H1 (cell line): ENCODE data around the gene CCBE1. TPM values are rescaled to one million over a fixed set of nuclear protein-coding genes. Genes with fewer than 3 reads are reported as not detected.
A peak's percentile ranks its signal among the peaks of the same experiment; 100 is the strongest.

Experiments used
- CTCF ChIA-PET: fragments of 300-600 bp; sonication (Branson Sonifier 250); formaldehyde crosslinking; loops from one replicate; lab custom pipeline; 2021; ENCODE audit not compliant: partially characterized antibody; lab: Charles Lee
- POLR2A ChIA-PET: fragments of 300-600 bp; sonication (Branson Sonifier 250); formaldehyde crosslinking; loops from one replicate; lab custom pipeline; 2021; ENCODE audit warnings: inconsistent platforms; ENCODE audit not compliant: partially characterized antibody; lab: Charles Lee
- DNase-seq, 2 experiments: peaks; one replicate each; pipeline versions ENCODE4 v3.0.0 to v3.0.0-alpha.2; 2010 to 2022; ENCODE audit warnings: low spot score in 2 of 2, low read depth in 1 of 2, mixed read lengths in 1 of 2
- FAIRE-seq: peaks from 2 replicates; lab custom pipeline; 2011; peaks lifted over from hg19 to GRCh38; lab: Jason Lieb, UNC
- H2AFZ ChIP-seq: 2 replicates; pipeline ENCODE4 v1.8.1; 2012; ENCODE audit warnings: low read length, inconsistent platforms
- H2AK5ac ChIP-seq: 2 replicates; pipeline ENCODE4 v1.6.1; 2013; ENCODE audit warnings: low read depth, low read length
- H2BK120ac ChIP-seq: replicated peaks from 2 replicates; pipeline ENCODE3; 2013; ENCODE audit warnings: low read depth, low read length, inconsistent platforms
- H2BK12ac ChIP-seq: 2 replicates; pipeline ENCODE4 v1.6.1; 2013; ENCODE audit warnings: low read depth, low read length
- H2BK15ac ChIP-seq: 2 replicates; pipeline ENCODE4 v1.6.1; 2013; ENCODE audit warnings: low read length
- H2BK20ac ChIP-seq: 2 replicates; pipeline ENCODE4 v1.6.1; 2013; ENCODE audit warnings: low read length
- H2BK5ac ChIP-seq: 2 replicates; pipeline ENCODE4 v1.6.1; 2013; ENCODE audit warnings: low read depth, low read length
- H3K14ac ChIP-seq: 2 replicates; pipeline ENCODE4 v1.6.1; 2013; ENCODE audit warnings: inconsistent platforms; ENCODE audit not compliant: insufficient read length
- H3K18ac ChIP-seq: 2 replicates; pipeline ENCODE4 v1.6.1; 2013; ENCODE audit warnings: low read length; ENCODE audit errors: extremely low read depth
- H3K23ac ChIP-seq: 2 replicates; pipeline ENCODE4 v1.6.1; 2013; ENCODE audit warnings: inconsistent platforms; ENCODE audit not compliant: insufficient read length
- H3K23me2 ChIP-seq: 2 replicates; pipeline ENCODE4 v1.6.1; 2013; ENCODE audit warnings: low read depth, low read length
- H3K27ac ChIP-seq: 2 replicates; pipeline ENCODE4 v1.6.1; 2011; ENCODE audit warnings: low read depth, low read length, inconsistent platforms
- H3K27me3 ChIP-seq, 4 experiments: replicated peaks in 1 of 4; 1 replicate in 1 of 4; 2 replicates in 3 of 4; pipeline versions ENCODE4 v1.6.1 to v1.8.1; 2011 to 2013; ENCODE audit warnings: low read length in 3 of 4, mild to moderate bottlenecking in 3 of 4, inconsistent platforms in 2 of 4, mixed read lengths in 2 of 4, moderate library complexity in 1 of 4; ENCODE audit not compliant: control insufficient read depth in 3 of 4, insufficient read depth in 3 of 4; ENCODE audit errors: extremely low read depth in 1 of 4
- H3K36me3 ChIP-seq, 4 experiments: 2 replicates each; pipeline versions ENCODE4 v1.6.1 to v1.8.1; 2011 to 2013; ENCODE audit warnings: mild to moderate bottlenecking in 4 of 4, low read length in 3 of 4, moderate library complexity in 2 of 4, control low read depth in 1 of 4, inconsistent platforms in 1 of 4; ENCODE audit not compliant: insufficient read depth in 4 of 4, control insufficient read depth in 2 of 4
- H3K4ac ChIP-seq: replicated peaks from 2 replicates; pipeline ENCODE3; 2013; ENCODE audit warnings: low read length, low read depth, mixed read lengths, inconsistent platforms; ENCODE audit not compliant: insufficient read length
- H3K4me1 ChIP-seq, 4 experiments: replicated peaks in 1 of 4; 1 replicate in 1 of 4; 2 replicates in 3 of 4; pipeline versions ENCODE4 v1.6.1 to v1.8.1; 2011 to 2013; ENCODE audit warnings: low read length in 3 of 4, inconsistent platforms in 2 of 4, mixed read lengths in 1 of 4; ENCODE audit not compliant: insufficient read depth in 4 of 4, control insufficient read depth in 3 of 4
- H3K4me2 ChIP-seq, 2 experiments: 2 replicates each; pipeline versions ENCODE4 v1.6.1 to v1.8.1; 2011 to 2013; ENCODE audit warnings: low read depth in 2 of 2, low read length in 2 of 2, control low read depth in 1 of 2, inconsistent platforms in 1 of 2, mild to moderate bottlenecking in 1 of 2; ENCODE audit not compliant: insufficient read depth in 1 of 2
- H3K4me3 ChIP-seq, 4 experiments: fragments of 200-600, 300-600 bp in 1 of 4; sonication (generic), shearing (Covaris generic), sonication (Bioruptor Twin) in 1 of 4; 2 replicates each; pipeline versions ENCODE4 v1.5.1 to v1.8.1; 2011 to 2016; ENCODE audit warnings: low read length in 4 of 4, low read depth in 3 of 4, control low read depth in 2 of 4, inconsistent platforms in 2 of 4, mild to moderate bottlenecking in 2 of 4, mixed read lengths in 1 of 4, moderate library complexity in 1 of 4; ENCODE audit not compliant: insufficient read depth in 2 of 4; ENCODE audit errors: extremely low read depth in 1 of 4
- H3K56ac ChIP-seq: replicated peaks from 2 replicates; pipeline ENCODE3; 2013; ENCODE audit warnings: low read depth, mild to moderate bottlenecking, mixed read lengths, low read length, inconsistent platforms; ENCODE audit not compliant: insufficient read length
- H3K79me1 ChIP-seq: 2 replicates; pipeline ENCODE4 v1.6.1; 2013; ENCODE audit warnings: low read depth, low read length, control low read depth
- H3K79me2 ChIP-seq, 2 experiments: 2 replicates each; pipeline versions ENCODE4 v1.6.1 to v1.8.1; 2012 to 2013; ENCODE audit warnings: low read length in 2 of 2, mild to moderate bottlenecking in 2 of 2, inconsistent platforms in 1 of 2; ENCODE audit not compliant: insufficient read depth in 2 of 2, control insufficient read depth in 1 of 2
- H3K9ac ChIP-seq, 4 experiments: replicated peaks in 1 of 4; 1 replicate in 1 of 4; 2 replicates in 3 of 4; pipeline versions ENCODE4 v1.6.1 to v1.8.1; 2011 to 2013; ENCODE audit warnings: low read depth in 3 of 4, low read length in 3 of 4, control low read depth in 2 of 4, mild to moderate bottlenecking in 2 of 4, moderate library complexity in 2 of 4, inconsistent platforms in 1 of 4; ENCODE audit errors: extremely low read depth in 1 of 4
- H3K9me3 ChIP-seq, 2 experiments: 2 replicates each; pipeline versions ENCODE4 v1.6.1 to v1.8.1; 2012 to 2013; ENCODE audit warnings: mild to moderate bottlenecking in 2 of 2, moderate library complexity in 2 of 2, control low read depth in 1 of 2, inconsistent platforms in 1 of 2, low read depth in 1 of 2, low read length in 1 of 2, mixed read lengths in 1 of 2; ENCODE audit not compliant: insufficient read depth in 2 of 2
- H4K20me1 ChIP-seq, 2 experiments: replicated peaks in 1 of 2; 2 replicates each; pipeline versions ENCODE3 to v1.8.1; 2011 to 2013; ENCODE audit warnings: inconsistent platforms in 2 of 2, low read length in 2 of 2, mild to moderate bottlenecking in 1 of 2; ENCODE audit not compliant: insufficient read depth in 2 of 2, control insufficient read depth in 1 of 2
- H4K5ac ChIP-seq: 2 replicates; pipeline ENCODE4 v1.6.1; 2013; ENCODE audit warnings: low read length, low read depth, mixed read lengths, inconsistent platforms; ENCODE audit not compliant: insufficient read length
- H4K8ac ChIP-seq: 2 replicates; pipeline ENCODE4 v1.8.0; 2013; ENCODE audit warnings: mild to moderate bottlenecking, moderate library complexity, low read length, inconsistent platforms; ENCODE audit not compliant: insufficient read depth; ENCODE audit errors: extremely low read depth
- H4K91ac ChIP-seq: replicated peaks from 2 replicates; pipeline ENCODE3; 2013; ENCODE audit warnings: low read length, mixed read lengths, inconsistent platforms; ENCODE audit not compliant: insufficient read length
- ASH2L ChIP-seq: fragments of 200-600, 300-600 bp; sonication (generic); IDR thresholded peaks from one replicate; pipeline ENCODE4 v1.7.1; 2017; ENCODE audit warnings: low read length
- WGBS, 2 experiments: shearing (Covaris generic) in 1 of 2; methylation state at CpG; one replicate each; pipeline versions ENCODE4 v1.1.6 to v1.1.7; 2013 to 2015; ENCODE audit warnings: low lambda C conversion rate in 2 of 2, mixed read lengths in 2 of 2, inconsistent platforms in 1 of 2, low coverage in 1 of 2, missing lambda C conversion rate in 1 of 2; ENCODE audit not compliant: insufficient replicate concordance in 2 of 2, insufficient coverage in 1 of 2, insufficient read length in 1 of 2; ENCODE audit errors: extremely low coverage in 1 of 2, missing lambda C conversion rate in 1 of 2; 5-methylcytosine and 5-hydroxymethylcytosine counted together
- polyA plus RNA-seq, 7 experiments: library from polyadenylated mRNA; depleted of rRNA in 3 of 7; stranded (reverse) in 5 of 7; unstranded in 2 of 7; fragments of >200 nt in 5 of 7; fragments of 200-250 nt in 2 of 7; gene quantifications; 1 replicate in 5 of 7; 2 replicates in 1 of 7; 4 replicates in 1 of 7; pipeline versions ENCODE4 v1.2.1 to v1.2.3, GENCODE V29; 2011 to 2013; ENCODE audit warnings: missing spikeins in 2 of 7, mixed read lengths in 2 of 7
- total RNA-seq: library from RNA; stranded (reverse); fragmentation: NEBNext Ultra II Directional; extraction: Animal tissue kit (Norgen Biotek cat#: 25700); gene quantifications from 2 replicates; pipeline ENCODE4 v1.2.1, GENCODE V29; 2021
- TF ChIP-seq, protein P1 (sequence below): IDR thresholded peaks from 2 replicates; pipeline ENCODE4 v1.6.1; 2012; ENCODE audit warnings: inconsistent platforms

The CCBE1 gene
- total and polyA plus RNA-seq, 2 of the 8 experiments (the other 6 are each of a cell fraction or from before 2014, with no cell fraction given), result 2.1 to 2.6 TPM

DNA sequence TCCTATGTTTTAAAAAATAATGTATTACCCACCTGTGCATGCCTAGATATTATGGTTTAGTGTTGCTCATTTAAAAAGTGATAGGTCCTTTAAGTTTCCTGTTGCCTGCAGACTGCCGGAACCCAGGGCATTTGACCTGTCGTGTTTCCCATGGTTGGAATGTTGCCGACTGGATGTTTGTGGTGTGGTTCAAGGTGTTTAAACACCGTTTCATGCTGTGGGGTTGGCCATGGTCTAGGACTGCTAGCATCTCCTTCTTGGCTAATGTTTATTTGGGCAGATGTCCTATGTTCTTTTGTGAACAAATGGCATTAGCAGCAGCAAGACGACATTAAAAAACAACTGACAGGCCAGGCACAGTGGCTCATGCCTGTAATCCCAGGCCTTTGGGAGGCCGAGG lies 245.3 kb downstream of the CCBE1 start:
- no peak for FAIRE-seq
- Histone ChIP-seq H3K23me2 (no peaks in the 10 kb centered on the region), H3K4ac (no peak overlapping the region), H3K79me2 (no peaks in the 10 kb centered on the region), H3K36me3 (no peaks in the 10 kb centered on the region), H4K91ac (no peak overlapping the region), H2BK20ac (no peak overlapping the region), H3K27ac (no peak overlapping the region), H3K14ac (no peak overlapping the region), H4K8ac (peak overlapping the region; percentile 22; the same call in 1 of the 2 replicates), H4K20me1 (no peaks in the 10 kb centered on the region), H3K4me3 (no peak overlapping the region), H2BK12ac (no peak overlapping the region), H2AFZ (no peak overlapping the region), H3K9me3 (no peaks in the 10 kb centered on the region), H2BK120ac (no peak overlapping the region), H3K4me2 (no peak overlapping the region), H3K9ac (no peak overlapping the region), H3K79me1 (no peaks in the 10 kb centered on the region), H3K18ac (no peak overlapping the region), H3K27me3 (no peaks in the 10 kb centered on the region), H3K23ac (no peak overlapping the region), H4K5ac (no peak overlapping the region), H3K4me1 (peaks cover 0 to 5% (median 1%) of the 10 kb centered on the region in 4 experiments; a peak in 2 of 7 replicates), H2BK5ac (no peak overlapping the region)
- POLR2A ChIA-PET, result no interaction called here
- WGBS, 2 experiments, result 88% methylated on average over 6 of the region's 6 CpGs; no CpG with 5 or more reads in 1 of the 2 experiments
- no peak for DNase-seq
- CTCF ChIA-PET, result interaction anchor here (2.3 kb wide), 1 partner anchor 371 kb away, joined by 11 read pairs; no protein-coding TSS in a partner anchor
- no peak for TF ChIP-seq ASH2L
- TF ChIP-seq, protein P1, sequence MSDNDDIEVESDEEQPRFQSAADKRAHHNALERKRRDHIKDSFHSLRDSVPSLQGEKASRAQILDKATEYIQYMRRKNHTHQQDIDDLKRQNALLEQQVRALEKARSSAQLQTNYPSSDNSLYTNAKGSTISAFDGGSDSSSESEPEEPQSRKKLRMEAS, result no peak
- TF ChIP-seq, all 59 proteins: peak for 0
- 0 out of 2 replicates have a peak overlapping the region, but pooled peaks have one; percentile 40 for H2AK5ac ChIP-seq
- H3K56ac ChIP-seq, result no peak overlapping the region
- no peak overlapping the region for H2BK15ac ChIP-seq
